Measurements from ENCODE around the gene SNAPC4.

Gene SNAPC4

DNA sequence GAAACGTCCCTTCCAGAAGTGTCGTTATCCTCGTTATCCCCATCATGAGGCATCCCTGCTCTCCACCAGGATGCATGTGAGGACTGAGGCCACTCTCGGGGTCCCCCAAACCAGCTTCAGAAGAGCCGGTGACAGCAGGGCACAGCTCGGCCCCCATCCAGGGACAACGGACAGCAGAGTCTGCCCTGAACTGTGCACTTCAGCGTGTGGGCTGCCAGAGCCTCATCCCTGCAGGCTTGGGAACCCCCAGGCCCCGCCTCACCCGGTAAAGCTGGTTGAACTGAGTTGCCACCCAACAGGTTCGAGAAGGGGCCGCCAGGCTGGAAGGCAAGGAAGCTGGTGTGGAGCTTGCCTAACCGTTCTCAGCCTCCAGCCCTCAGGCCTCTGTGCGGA lies 25.8 kb downstream of the SNAPC4 start:
- DNase-seq (ENCODE audit: insufficient read length, low spot score): no peak
- no peak for FAIRE-seq

DNA sequence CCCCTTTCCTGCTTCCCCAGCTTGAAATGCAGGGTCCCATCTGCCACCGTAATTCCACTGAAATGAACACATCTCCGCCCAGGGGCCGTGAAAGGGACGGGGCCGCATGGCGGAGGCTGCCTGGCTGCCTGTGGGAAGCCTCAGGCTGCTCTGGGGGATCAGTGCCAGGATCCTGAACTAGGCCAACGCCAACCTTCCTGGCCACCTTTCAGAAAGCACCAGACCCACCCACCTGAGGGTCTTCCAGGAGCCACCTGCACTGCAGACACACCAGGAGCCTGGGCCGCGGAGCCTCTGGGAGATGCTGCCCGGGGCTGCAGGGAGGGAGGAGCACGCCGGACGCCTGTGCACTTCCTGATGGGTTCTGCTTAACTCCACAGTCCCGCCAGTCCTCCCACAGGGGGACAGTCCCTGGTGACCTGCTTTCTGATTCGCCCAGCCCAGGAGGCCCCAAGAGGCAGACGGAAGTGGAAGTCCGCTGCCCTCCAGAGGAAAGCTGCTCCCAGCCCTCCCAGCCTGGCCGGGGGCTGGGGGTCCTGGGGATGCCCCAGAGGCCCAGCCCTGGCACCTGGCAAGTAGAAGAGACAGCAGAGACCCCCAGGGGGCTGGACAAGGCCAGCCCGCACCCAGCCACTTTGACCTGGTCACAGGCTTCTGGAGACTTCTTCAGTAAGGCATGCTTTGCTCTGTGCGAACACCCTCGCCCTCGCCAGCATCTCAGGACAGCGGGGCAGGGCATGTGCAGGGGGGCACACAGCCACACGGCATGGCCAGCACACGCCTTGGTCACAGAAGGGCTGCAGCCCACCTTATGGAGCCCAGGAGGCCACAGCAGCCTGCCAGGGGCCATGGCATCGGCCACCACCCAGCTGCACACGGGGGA lies 26.4 kb downstream of the SNAPC4 start, which contains the start of gene CARD9:
CARD9 (minus strand) TSS at position 370 of the 883 bp plus-strand sequence. CDS start 1,591 bp downstream, outside the sequence.
- DNase-seq (ENCODE audit: insufficient read length, low spot score) (peak; percentile 43), FAIRE-seq (peak; percentile 70)

DNA sequence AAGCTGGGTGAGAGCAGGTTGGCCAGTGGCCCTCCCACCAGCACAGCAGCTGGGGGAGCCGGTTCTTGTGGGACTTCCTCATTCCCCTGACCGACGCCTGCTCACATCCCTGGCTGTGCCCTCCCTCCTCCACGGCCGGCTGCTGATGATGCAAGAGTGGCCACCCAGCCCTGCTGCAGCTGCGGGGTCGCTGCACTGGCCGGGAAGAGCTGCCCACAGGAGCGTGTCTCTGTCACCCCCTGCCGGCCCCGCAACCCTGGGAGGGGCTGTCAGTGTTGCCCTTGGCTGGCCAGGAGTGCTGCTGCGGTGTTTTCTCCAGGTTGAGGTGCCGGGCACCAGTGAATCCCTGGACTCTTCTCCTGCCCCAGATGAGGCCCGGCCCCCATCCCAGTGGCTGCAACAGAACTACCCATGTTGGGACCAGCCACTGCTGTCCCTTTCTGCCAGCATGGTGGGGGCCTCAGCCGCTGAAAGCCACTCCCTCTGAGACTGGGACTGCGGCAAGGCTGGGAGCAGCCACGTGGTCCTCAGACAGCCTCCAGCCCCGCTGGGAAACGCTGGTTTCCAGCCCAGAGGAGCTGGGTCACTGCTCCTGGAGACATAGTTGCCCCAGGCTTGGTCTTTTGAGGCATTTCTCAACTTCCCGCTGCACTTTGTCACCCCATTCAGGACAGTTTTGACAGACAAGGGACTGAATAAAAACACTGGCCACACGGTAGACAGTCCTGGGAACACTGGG lies 27.2 kb downstream of the SNAPC4 start:
- no peak for FAIRE-seq
- peak; percentile 59 for DNase-seq (ENCODE audit: insufficient read length, low spot score)

DNA sequence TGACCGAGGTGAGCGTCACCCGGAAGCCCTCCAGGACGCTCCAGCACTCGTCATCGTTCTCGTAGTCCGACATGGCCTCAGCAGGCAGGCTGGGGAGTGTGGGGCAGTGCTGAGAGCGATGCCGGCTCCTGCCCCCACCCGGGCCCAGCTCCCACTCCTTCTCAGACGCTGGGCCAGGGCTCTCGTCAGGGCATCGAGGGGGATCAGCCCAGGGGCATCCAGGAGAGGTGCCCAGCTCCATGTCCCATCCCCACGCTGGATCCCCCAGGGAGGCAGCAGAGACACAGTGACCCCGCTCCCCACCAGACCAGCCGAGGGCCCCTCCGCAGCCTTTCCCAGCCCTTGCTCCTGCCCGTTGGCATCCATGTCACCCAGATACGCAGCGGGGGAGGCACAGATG lies 28.0 kb downstream of the SNAPC4 start:
- FAIRE-seq (no peak), DNase-seq (ENCODE audit: insufficient read length, low spot score) (no peak)

DNA sequence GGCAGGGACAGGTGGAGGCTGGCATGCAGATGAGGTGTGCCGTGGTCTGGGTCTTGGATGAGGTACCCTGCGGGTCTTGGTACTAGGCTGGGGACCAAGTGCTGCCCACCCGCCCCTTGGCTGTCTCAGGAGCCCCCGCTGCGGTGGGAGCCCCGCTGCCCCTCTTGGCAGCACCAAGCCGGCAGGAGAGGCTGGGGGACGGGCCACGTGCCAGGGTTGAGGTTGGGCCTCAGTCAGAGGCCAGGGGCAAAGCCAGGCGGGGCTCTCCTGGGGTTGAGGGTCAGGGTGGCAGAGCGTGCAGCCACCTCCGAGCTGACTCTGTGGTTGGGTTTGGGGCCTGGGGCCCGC lies 28.5 kb downstream of the SNAPC4 start:
- DNase-seq (ENCODE audit: insufficient read length, low spot score): no peak
- FAIRE-seq: no peak

DNA sequence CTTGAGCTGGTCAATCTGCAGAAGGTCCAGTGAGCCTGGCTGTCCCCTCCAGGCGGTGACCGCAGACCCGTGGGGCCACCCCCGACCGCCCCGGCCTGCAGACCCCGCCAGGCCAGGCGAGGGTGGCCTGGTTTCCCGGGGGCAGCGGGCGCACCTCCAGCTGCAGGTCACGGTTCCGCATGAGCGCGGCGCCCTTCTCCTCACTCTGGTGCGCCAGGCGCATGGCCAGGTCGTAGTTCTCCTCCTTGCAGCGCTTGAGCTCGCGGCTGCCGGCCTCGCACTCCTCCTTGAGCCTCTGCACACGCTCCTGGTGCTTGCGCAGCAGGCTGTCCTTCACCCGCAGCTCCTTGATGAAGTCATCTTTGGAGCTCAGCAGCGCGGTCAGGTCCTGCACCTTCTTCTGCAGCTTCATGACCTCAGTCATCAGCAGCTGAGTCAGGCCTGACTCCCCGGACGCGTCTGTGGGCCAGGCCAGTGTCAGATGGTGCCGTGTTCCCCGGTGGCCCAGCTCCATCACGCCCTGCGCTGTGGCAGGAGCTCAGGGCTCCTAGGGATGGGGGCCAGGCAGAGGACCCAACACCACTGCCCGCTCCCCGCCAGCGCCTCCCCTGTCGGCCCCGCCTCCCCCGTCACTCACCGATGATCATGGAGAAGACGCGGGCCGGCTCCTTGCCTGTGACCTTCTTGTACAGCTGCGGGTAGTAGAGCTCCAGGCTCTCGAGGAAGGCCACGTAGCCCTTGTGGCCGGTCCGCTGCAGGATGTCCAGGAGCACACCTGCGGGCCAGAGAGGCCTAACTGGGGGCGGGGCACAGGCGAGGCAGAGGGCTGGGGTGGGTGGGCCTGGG lies 29.1 kb downstream of the SNAPC4 start:
- FAIRE-seq: no peak

DNA sequence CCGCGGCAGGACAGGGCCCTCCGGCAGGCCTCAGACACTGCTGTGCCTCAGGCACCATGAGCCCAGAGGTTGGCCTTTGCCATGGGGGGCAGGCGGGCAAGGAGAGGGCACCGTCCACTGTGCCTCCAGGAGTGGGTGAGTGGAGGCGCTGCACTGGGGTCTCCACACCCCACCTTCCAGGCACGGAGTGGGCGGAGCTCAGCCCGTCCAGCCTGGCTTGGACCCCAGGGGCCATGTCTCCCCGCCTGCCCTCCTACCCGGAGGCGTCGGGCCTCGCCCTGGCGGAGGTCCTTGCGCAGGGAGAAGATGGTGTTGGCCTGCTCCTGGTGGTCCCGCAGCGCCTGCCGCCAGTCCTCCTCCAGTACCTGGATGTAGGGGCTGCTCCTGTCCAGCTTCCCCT lies 29.9 kb downstream of the SNAPC4 start:
- DNase-seq (ENCODE audit: insufficient read length, low spot score): no peak
- FAIRE-seq: no peak

More for the DNA sequence above, 29.1 kb downstream of the SNAPC4 start:
- DNase-seq (ENCODE audit: insufficient read length, low spot score): no peak

DNA sequence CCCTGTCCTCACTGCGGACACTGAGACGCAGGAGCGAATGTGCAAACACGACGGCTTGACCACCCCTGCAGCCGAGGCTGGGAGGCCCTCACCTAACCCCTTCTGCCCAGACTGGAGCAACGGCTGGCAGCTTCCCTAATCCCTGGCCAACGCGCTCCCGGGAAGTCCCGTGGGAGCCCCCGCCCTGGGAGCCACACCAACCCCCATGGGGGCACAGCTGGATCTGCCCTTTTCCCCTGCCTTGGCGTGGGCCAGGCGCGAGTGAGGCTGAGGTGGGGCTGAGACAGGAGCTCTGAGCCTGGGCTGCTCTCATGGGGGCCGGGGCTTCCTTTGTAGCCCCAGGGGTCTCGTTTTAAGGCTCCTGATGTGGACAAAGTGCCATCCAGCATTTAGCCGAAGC lies 31.8 kb downstream of the SNAPC4 start:
- DNase-seq (ENCODE audit: insufficient read length, low spot score) (no peak), FAIRE-seq (no peak)

DNA sequence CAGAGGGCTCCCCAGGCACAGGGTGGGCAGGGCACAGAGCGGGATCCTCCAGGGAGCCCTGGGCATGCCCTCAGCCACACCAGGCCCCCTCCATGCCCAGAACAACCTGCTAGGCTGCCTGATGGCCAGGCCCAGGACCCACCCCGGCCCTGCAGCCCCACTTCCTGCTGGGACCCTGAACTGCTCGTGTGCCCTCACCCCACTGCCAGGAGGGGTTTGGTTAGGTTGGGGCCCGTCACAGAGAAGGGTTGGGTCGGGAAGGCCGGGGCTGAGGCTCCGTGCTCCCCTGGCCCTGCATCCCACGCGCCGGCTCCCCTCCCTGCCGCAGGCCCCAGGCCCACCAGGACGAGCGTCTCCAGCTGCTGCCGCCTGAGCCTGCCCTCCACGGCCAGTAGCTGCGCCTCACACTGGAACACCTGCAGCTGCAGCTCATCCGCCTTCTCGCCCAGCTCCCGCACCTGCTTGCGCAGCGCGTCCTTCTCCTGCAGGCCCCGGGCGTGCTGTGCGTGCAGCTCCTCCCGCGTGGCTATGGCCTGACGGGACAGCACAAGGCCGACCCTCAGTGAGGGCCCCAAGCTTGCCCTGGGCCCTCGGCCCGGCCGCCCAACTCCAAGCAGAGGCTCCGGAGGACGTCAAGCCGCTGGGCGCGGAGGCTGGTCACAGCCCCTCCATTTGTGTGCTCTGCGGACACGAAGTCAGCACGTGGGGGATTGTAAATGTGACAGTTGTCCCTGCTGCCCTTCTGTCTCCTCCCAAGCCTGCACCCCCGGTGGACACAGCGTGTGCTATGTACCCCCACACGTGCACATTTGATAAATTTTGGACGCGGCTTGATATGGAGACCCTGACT lies 32.4 kb downstream of the SNAPC4 start:
- DNase-seq (ENCODE audit: insufficient read length, low spot score) (no peak), FAIRE-seq (no peak)

DNA sequence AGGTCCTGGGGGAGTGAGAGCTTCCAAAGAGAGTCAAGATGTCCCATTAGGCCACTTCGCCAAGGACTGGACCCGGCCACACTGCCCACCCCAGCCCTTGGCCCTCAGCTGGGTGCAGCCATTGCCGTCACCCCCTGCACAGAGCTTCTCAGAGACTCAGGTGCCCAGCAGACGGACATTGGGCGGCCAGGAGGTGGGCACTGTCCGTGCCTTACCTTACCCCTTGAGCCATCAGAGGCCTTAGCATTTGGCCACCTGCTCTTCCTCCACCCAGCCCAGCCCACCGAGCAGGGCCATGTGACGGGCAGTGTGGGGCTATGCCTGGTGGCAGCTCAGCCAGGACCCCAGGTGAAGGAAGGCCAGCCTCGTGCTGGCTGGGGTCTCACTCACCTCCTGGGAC lies 33.1 kb downstream of the SNAPC4 start:
- FAIRE-seq: no peak
- no peak for DNase-seq (ENCODE audit: insufficient read length, low spot score)

DNA sequence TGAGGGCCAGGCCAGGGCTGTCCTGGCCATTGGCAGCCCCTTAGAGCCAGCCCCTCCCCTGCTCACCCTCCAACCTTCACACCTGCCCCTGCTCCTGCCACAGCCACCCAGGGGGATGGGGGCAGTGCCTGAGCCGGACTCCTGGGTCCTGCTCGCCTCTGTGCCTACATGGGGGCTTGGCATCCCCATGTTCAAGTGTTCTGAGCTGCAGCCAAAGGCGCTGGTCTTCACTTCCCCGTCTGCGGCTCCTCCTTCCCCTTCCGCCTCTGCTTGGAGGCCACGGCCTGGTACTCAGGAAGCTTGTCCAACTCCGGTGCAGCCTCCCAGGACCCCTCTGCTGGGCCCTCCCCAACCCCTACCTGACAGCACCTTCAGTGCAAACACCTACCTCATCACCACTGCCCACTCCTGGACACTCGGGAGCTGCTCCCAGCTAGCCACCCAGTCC lies 34.2 kb downstream of the SNAPC4 start:
- DNase-seq (ENCODE audit: insufficient read length, low spot score) (no peak), FAIRE-seq (no peak)

DNA sequence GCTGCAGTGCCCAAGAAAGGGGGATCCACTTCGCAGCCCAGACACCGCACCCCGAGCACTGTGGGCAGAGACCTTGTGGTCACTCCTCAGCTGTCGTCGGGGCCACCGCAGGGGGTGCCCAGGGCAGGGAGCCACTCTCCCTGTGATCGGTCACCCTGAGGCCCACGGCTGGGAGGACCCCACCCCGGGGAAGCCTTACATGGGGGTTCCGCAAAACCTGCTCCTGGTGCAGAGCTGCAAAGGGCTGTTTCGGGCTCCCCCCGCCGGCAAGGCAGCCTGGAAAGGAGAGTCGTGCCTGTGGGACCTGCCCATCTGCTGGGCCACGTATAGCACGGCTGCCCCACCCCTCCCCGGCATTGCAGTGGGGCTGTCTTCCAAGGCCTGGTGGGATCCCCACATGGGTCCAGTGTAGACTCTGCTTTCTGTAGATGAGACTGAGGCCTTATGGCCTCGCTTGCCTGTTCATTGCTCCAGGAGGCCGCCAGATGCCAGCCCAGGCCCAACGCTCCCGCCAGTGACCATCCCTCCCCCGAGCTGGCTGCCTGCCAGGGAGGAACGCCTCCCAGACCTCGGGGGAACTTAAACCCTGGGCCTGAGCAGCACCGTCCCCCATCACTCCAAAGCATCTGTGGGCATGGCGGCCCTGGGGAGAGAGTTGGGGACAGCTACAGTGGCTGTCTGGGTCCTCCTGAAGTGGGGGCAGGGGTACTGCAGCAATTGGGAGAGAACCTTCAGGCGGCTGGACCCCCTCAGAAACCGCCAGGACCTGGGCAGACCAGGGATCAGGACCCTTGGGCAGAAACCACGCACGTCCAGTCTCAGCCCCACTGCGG lies 34.8 kb downstream of the SNAPC4 start:
- FAIRE-seq: no peak
- DNase-seq (ENCODE audit: insufficient read length, low spot score): no peak

DNA sequence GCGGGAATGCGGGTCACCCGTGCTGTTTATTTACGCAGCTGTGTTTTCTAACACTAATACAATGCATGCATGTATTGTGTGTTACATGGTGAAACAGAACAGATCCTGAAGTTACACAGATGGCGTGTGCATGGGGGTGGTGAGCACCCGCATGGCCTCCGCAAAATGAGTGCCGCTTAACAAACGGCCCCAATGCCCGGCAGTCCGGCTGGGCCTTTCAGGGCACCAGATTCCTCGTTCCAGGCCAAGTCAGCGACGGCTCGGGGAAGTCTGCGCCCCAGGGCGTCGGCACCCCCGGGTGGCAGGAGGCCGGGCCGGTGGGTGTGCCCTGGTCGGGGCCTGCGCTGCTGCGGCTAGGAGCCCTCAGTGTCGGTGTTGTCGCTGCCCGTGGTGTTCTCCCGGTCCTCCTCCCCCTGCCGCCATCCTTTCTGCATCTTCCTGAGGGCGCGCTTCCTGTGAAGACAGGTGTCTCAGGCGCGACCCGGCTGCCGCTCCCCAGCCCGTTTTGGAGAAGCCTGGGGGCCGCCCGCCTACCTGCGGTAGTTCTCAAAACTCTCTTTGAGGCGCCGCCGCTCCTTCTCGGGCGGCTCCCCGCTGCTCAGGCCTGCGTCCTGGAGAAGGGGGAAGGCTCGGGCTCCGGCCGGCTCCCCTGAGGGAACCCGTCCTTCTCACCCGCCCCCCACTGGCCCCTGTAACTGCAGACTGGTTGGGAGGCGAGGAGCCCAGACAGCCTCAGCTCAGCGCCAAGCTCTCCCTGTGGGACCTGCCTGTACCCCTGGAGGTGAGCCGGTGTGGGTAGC lies 35.8 kb downstream of the SNAPC4 start:
- FAIRE-seq (no peak), DNase-seq (ENCODE audit: insufficient read length, low spot score) (no peak)

DNA sequence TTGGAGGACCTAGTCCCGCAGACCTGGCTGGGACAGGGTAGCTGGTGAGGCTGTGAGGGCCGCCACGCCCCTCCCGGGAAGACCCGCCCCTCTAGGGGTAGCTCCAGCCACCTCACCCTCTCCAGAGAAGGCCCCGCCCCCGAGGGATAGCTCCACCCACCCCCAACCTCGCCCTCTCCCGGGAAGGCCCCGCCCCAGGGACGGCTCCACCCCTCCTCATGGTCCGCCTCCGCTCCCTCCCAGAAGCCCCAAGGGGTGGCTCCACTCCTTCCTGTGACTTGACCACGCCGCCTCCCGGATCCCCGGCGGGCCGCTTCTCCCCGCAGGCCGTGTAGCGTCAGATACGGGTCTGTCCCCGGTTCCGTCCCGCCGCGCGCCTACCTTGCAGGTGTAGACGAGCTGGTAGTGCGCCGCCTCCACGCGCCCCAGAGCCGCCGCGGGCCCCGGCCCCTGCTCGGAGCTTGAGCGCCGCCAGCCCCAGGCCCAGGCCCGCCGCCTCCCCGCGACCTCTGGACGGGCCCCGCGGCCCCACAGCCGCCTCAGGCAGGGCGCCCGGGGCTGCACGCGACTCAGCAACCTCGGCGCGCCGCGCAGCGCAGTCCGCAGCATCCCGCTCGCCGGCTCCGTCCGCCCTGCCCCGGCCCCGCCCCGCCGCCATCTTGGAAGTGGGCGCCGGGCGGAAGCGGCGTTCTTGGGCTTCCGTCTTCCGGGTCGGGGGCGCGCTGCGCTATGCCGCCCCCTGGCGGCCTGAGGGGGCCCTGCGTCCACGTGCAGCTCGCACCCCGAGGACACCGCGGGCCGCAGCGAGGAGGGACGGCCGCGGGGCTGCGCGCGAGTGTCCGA lies 36.6 kb downstream of the SNAPC4 start, which contains the start of gene DNLZ:
DNLZ (minus strand) TSS at position 639 of the 843 bp plus-strand sequence; CDS start at position 609, 30 bp downstream.
- FAIRE-seq (peak; percentile 95), DNase-seq (ENCODE audit: insufficient read length, low spot score) (peak; percentile 100)

DNA sequence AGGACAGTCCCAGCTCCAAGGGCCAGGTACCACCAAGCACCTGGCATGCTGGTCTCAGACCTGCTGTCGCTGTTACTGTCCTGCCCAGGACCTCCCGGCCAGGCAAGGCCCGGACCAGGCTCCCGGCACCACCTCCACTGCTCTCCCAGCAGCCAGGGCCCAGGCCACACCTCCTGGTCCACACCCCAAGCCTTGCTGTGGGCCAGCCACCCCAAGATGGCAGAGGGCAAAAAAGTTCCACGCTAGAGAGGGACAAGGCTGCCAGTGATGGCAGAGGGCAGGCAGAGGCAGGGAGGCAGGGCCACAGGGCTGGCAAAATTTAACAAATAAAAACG lies 37.6 kb downstream of the SNAPC4 start:
- no peak for DNase-seq (ENCODE audit: insufficient read length, low spot score)
- FAIRE-seq: no peak

DNA sequence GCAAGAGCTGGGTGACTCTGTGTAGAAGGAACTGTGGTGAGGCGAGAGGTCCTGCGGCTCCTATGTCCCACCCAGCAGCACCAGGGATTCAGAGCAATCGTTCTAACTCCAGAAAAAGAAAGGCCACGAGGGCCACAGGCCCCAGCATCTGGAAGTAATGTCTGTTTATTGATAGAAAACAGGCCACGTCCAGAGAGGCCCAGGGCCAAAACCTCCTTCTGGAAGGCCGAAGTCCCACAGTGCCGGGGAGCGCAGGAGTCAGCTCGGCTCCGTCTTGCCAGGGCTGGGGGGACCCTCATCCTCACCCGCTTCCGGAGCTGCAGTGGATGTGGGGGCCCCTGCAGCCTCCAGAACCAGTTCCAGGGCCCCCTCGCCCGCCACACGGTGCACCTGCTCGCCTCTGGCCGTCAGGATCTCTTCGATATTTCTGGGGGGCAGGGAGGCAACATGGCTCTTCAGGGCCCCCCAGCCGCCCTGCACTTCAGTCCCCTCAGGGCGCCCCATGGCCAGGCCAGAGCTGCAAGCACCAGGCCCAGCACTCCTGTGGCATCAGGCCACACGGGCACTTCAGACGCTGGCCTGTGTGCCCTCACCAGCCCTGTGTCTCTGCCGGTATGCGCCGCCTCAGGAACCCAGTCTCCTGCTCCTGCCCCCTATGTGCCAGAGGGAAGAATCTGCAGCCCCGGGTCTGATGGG lies 38.1 kb downstream of the SNAPC4 start:
- DNase-seq (ENCODE audit: insufficient read length, low spot score) (no peak), FAIRE-seq (no peak)

All from GM19239 (cell line).